Keratinocyte (primary cell): Measurements from ENCODE around the gene RGPD4. TPM values are rescaled to one million over a fixed set of nuclear protein-coding genes. Genes with fewer than 3 reads are reported as not detected.

Experiments used
- DNase-seq: peaks from one replicate; pipeline ENCODE4 v3.0.0-alpha.2; 2011; ENCODE audit warnings: low read depth, missing footprints, low spot score
- FAIRE-seq: peaks from 2 replicates; lab custom pipeline; 2011; peaks lifted over from hg19 to GRCh38; lab: Jason Lieb, UNC
- H2AFZ ChIP-seq: 2 replicates; pipeline ENCODE4 v1.6.0; 2012; ENCODE audit warnings: low read length, control low read depth, inconsistent platforms; ENCODE audit not compliant: control insufficient read depth
- H3K27ac ChIP-seq: 2 replicates; pipeline ENCODE4 v1.5.1; 2011; ENCODE audit warnings: low read length; ENCODE audit not compliant: control insufficient read depth, insufficient read depth
- H3K27me3 ChIP-seq: 3 replicates; pipeline ENCODE4 v1.6.0; 2011; ENCODE audit warnings: low read length; ENCODE audit not compliant: control insufficient read depth, insufficient read depth; ENCODE audit errors: extremely low read depth
- H3K36me3 ChIP-seq, 2 experiments: 2 replicates in 1 of 2; 3 replicates in 1 of 2; pipeline ENCODE4 v1.5.1; 2011; ENCODE audit warnings: low read length in 2 of 2, mild to moderate bottlenecking in 1 of 2; ENCODE audit not compliant: control insufficient read depth in 2 of 2, insufficient read depth in 2 of 2; ENCODE audit errors: extremely low read depth in 1 of 2
- H3K4me1 ChIP-seq: 3 replicates; pipeline ENCODE4 v1.5.1; 2011; ENCODE audit warnings: low read length; ENCODE audit not compliant: control insufficient read depth, insufficient read depth; ENCODE audit errors: extremely low read depth
- H3K4me2 ChIP-seq: 3 replicates; pipeline ENCODE4 v1.6.0; 2011; ENCODE audit warnings: low read depth, low read length; ENCODE audit not compliant: control insufficient read depth, insufficient read depth; ENCODE audit errors: extremely low read depth
- H3K4me3 ChIP-seq, 3 experiments: fragments of 200-600 bp in 1 of 3; sonication (generic) in 1 of 3; 2 replicates in 2 of 3; 3 replicates in 1 of 3; pipeline ENCODE4 v1.5.1; 2011 to 2016; ENCODE audit warnings: low read length in 3 of 3, mild to moderate bottlenecking in 3 of 3, control low read depth in 2 of 3, inconsistent platforms in 1 of 3, low read depth in 1 of 3, mixed read lengths in 1 of 3, mixed run types in 1 of 3, moderate library complexity in 1 of 3; ENCODE audit not compliant: control insufficient read depth in 2 of 3, insufficient read depth in 2 of 3; ENCODE audit errors: extremely low read depth in 1 of 3
- H3K79me2 ChIP-seq: 2 replicates; pipeline ENCODE4 v1.6.0; 2012; ENCODE audit warnings: low read length; ENCODE audit not compliant: control insufficient read depth, insufficient read depth
- H3K9ac ChIP-seq: 3 replicates; pipeline ENCODE4 v1.6.0; 2011; ENCODE audit warnings: low read length; ENCODE audit not compliant: control insufficient read depth, insufficient read depth; ENCODE audit errors: extremely low read depth
- H3K9me1 ChIP-seq: 3 replicates; pipeline ENCODE4 v1.6.0; 2011; ENCODE audit warnings: low read length; ENCODE audit not compliant: control insufficient read depth, insufficient read depth; ENCODE audit errors: extremely low read depth
- H3K9me3 ChIP-seq: 2 replicates; pipeline ENCODE4 v1.5.1; 2012; ENCODE audit warnings: low read depth, low read length; ENCODE audit not compliant: control insufficient read depth
- H4K20me1 ChIP-seq: 3 replicates; pipeline ENCODE4 v1.6.0; 2011; ENCODE audit warnings: low read length; ENCODE audit not compliant: control insufficient read depth, insufficient read depth; ENCODE audit errors: extremely low read depth
- CTCF ChIP-seq, 3 experiments: IDR thresholded peaks in 1 of 3; conservative IDR thresholded peaks in 1 of 3; optimal IDR thresholded peaks in 1 of 3; 2 replicates in 2 of 3; 3 replicates in 1 of 3; pipeline versions ENCODE3 to v1.5.1; 2011; ENCODE audit warnings: low read length in 3 of 3, mild to moderate bottlenecking in 3 of 3, moderate library complexity in 2 of 3, control low read depth in 1 of 3, inconsistent platforms in 1 of 3; ENCODE audit not compliant: insufficient read depth in 2 of 3; ENCODE audit errors: extremely low read depth in 1 of 3
- EZH2 ChIP-seq: IDR thresholded peaks from one replicate; pipeline ENCODE4 v1.6.1; 2012; ENCODE audit warnings: inconsistent platforms, mild to moderate bottlenecking, low read length, moderate library complexity
- dilution Hi-C: fragments of 300-500 bp; cut with MboI; formaldehyde crosslinking; loops from one replicate; pipeline ENCODE4 v1.7.0; 2020; ENCODE audit warnings: low sequenced_read_pairs; ENCODE audit not compliant: extremely low pct_ligation_motif_present
- polyA plus RNA-seq, 5 experiments: library from polyadenylated mRNA; depleted of rRNA in 3 of 5; stranded (reverse) in 3 of 5; stranded (forward) in 1 of 5; unstranded in 1 of 5; fragments of >200 nt; gene quantifications; 1 replicate in 1 of 5; 2 replicates in 3 of 5; 3 replicates in 1 of 5; pipeline versions ENCODE4 v1.2.1 to v1.2.3, GENCODE V29; 2011 to 2012; ENCODE audit warnings: missing spikeins in 2 of 5, low read depth in 1 of 5, low replicate concordance in 1 of 5

The RGPD4 gene
- polyA plus RNA-seq, 1 donor (not counting 4 experiments of a cell fraction or from before 2014, with no cell fraction given): 0.03 TPM

GRCh38 chr2:107817378-107817777 lies 9.3 kb upstream of the RGPD4 start:
- no peaks in the 10 kb centered on the region for H3K36me3 ChIP-seq
- no peak overlapping the region for H3K27ac ChIP-seq
- FAIRE-seq (no peak), DNase-seq (no peak)
- no peak overlapping the region for H3K4me2 ChIP-seq
- H3K4me3 ChIP-seq: no peak overlapping the region
- no peaks in the 10 kb centered on the region for H3K9me3 ChIP-seq
- H3K4me1 ChIP-seq: no peaks in the 10 kb centered on the region
- dilution Hi-C loops: no loop called here
- no peaks in the 10 kb centered on the region for H3K79me2 ChIP-seq
- no peak for TF ChIP-seq CTCF (optimal IDR thresholded peaks at IDR 0.05 in 1 of 3, IDR thresholded peaks at IDR 0.05 in 1 of 3, conservative IDR thresholded peaks at IDR 0.05 in 1 of 3; ENCODE audit: extremely low read depth in 1 of 3, insufficient read depth in 2 of 3, low read length in 3 of 3)
- TF ChIP-seq EZH2: no peak
- H2AFZ ChIP-seq: no peak overlapping the region
- H3K27me3 ChIP-seq: no peaks in the 10 kb centered on the region
- H3K9me1 ChIP-seq: no peaks in the 10 kb centered on the region
- H4K20me1 ChIP-seq: no peaks in the 10 kb centered on the region
- H3K9ac ChIP-seq: no peak overlapping the region

- FAIRE-seq: no peak
Observed at GRCh38 chr2:107822302-107822701, 4.4 kb upstream of the RGPD4 start.

More at GRCh38 chr2:107822302-107822701, 4.4 kb upstream of the RGPD4 start:
- no peaks in the 10 kb centered on the region for H3K79me2 ChIP-seq
- H3K9ac ChIP-seq: no peak overlapping the region
- H3K9me3 ChIP-seq: no peaks in the 10 kb centered on the region
- dilution Hi-C loops: no loop called here
- no peaks in the 10 kb centered on the region for H3K36me3 ChIP-seq
- H3K9me1 ChIP-seq: no peaks in the 10 kb centered on the region
- H4K20me1 ChIP-seq: no peaks in the 10 kb centered on the region
- H3K27ac ChIP-seq: no peak overlapping the region
- H3K27me3 ChIP-seq: no peaks in the 10 kb centered on the region
- H3K4me3 ChIP-seq: no peak overlapping the region
- H3K4me1 ChIP-seq: no peaks in the 10 kb centered on the region
- no peak for DNase-seq
- no peak overlapping the region for H3K4me2 ChIP-seq
- TF ChIP-seq CTCF (optimal IDR thresholded peaks at IDR 0.05 in 1 of 3, IDR thresholded peaks at IDR 0.05 in 1 of 3, conservative IDR thresholded peaks at IDR 0.05 in 1 of 3; ENCODE audit: extremely low read depth in 1 of 3, insufficient read depth in 2 of 3, low read length in 3 of 3) (no peak), EZH2 (no peak)
- H2AFZ ChIP-seq: no peak overlapping the region
